Measurements from ENCODE around the gene ZNF516.

- TF ChIP-seq YY1 (IDR thresholded peaks at IDR 0.05; ENCODE audit: insufficient read depth, insufficient replicate concordance, low read depth, low read length) (no peak), ZNF354B (CRISPR knock-in tag; IDR thresholded peaks at IDR 0.05) (no peak), ZNF580 (CRISPR knock-in tag; IDR thresholded peaks at IDR 0.05; ENCODE audit: borderline replicate concordance, low read depth) (no peak), TCF12 (IDR thresholded peaks at IDR 0.05) (no peak), TCF12 (CRISPR knock-in tag; IDR thresholded peaks at IDR 0.05) (no peak), CTCF (CRISPR knock-in tag; IDR thresholded peaks at IDR 0.05) (no peak), BHLHE40 (IDR thresholded peaks at IDR 0.05; ENCODE audit: low read length) (no peak)
These were observed 72.2 kb downstream of the ZNF516 start for GRCh38 chr18:76422838-76423237.
